VCaP (cell line): ENCODE results near the gene COPRS.

Experiments
- H3K27ac ChIP-seq: fragments of 450-650 bp; 2 replicates; pipeline ENCODE4 v1.5.1; 2017
- TF ChIP-seq, protein P1 (sequence below): fragments of 450-650 bp; conservative IDR thresholded peaks from 2 replicates; pipeline ENCODE4 v1.5.1; 2017; ENCODE audit warnings: mild to moderate bottlenecking, moderate library complexity

The COPRS gene

DNA sequence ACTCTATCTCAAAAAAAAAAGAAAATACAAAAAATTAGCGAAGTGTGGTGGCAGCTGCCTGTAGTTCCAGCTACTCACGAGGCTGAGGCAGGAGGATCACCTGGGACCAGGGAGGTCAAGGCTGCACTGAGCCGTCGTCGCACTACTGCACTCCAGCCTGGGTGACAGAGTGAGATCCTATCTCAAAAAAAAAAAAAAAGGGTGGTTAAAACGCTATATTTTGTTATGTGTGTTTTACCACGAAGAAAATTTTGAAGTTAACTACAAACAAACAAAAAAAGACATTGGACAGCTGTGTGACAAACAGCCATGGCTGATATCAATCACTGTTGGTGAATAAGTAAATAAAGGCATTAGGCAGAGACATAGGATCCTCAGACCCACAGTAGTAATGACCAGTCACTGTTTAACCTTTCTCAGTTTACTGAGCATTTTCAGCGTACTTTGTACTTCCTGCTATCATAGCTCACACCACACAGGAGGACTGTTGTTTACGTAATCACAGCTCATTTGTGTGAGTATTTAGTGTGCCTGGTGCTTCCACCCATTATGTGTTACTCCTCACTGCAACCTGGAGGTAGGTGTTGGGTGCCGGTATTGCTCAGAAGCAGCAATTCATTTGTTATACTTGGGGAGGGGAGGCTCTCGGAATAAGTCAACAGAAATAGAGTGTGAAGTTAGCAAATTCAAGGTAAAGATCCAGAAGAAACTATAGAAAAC, 55.4 kb downstream of the COPRS start:
- H3K27ac ChIP-seq: peak overlapping the region; percentile 62
- TF ChIP-seq, protein P1, sequence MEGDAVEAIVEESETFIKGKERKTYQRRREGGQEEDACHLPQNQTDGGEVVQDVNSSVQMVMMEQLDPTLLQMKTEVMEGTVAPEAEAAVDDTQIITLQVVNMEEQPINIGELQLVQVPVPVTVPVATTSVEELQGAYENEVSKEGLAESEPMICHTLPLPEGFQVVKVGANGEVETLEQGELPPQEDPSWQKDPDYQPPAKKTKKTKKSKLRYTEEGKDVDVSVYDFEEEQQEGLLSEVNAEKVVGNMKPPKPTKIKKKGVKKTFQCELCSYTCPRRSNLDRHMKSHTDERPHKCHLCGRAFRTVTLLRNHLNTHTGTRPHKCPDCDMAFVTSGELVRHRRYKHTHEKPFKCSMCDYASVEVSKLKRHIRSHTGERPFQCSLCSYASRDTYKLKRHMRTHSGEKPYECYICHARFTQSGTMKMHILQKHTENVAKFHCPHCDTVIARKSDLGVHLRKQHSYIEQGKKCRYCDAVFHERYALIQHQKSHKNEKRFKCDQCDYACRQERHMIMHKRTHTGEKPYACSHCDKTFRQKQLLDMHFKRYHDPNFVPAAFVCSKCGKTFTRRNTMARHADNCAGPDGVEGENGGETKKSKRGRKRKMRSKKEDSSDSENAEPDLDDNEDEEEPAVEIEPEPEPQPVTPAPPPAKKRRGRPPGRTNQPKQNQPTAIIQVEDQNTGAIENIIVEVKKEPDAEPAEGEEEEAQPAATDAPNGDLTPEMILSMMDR: no peak

DNA sequence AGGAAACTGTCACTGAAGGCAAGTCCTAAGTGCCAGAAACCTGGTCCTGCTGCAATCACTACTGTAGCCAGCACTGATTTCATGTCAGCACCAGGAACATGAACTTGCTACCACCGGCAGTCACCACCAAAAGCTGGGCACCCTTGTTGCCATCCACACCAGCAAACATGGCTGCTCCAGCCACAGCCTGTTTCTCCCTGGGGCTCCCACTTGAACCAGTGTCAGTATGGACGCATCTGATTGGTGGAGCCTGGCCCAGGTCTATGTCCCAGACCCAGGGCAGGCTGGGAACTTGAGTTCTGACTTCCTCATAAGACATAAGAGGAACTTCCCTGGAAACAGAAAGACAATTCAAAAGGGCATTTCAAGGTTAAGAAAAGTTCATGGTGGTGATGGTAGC, 56.5 kb downstream of the COPRS start:
- H3K27ac ChIP-seq: peak overlapping the region; percentile 62
- TF ChIP-seq, protein P1: no peak
